Natural killer cell (primary cell): ENCODE measurements around the gene PYDC1. TPM values are rescaled to one million over a fixed set of nuclear protein-coding genes. Genes with fewer than 3 reads are reported as not detected.
"Not testable (repeated sequence)": the region's sequence is repeated elsewhere in the genome, so short reads cannot be mapped to it uniquely, and the experiment has no call there.

ENCODE experiments used
- ATAC-seq, 3 donors: fragments of 150-1000 bp in 2 of 3; fragments of 200-7000 bp in 1 of 3; cut with Tn5 transposase; 1 replicate in 1 of 3; 2 replicates in 2 of 3; pipeline ENCODE4 v1.10.0; 2021; ENCODE audit warnings: mild to moderate bottlenecking in 2 of 3, moderate library complexity in 2 of 3
- DNase-seq, 2 donors: peaks; one replicate each; pipeline versions ENCODE4 v3.0.0 to v3.0.0-alpha.2; 2013 to 2021; ENCODE audit warnings: mixed read lengths in 1 of 2
- H3K27ac ChIP-seq: one replicate; pipeline ENCODE4 v1.5.1; 2013; ENCODE audit warnings: mild to moderate bottlenecking, low read length
- H3K27me3 ChIP-seq: one replicate; pipeline ENCODE4 v1.6.1; 2013; ENCODE audit warnings: low read length; ENCODE audit not compliant: control insufficient read depth, insufficient read depth
- H3K36me3 ChIP-seq: one replicate; pipeline ENCODE4 v1.6.1; 2013; ENCODE audit warnings: low read length; ENCODE audit not compliant: control insufficient read depth, insufficient read depth
- H3K4me1 ChIP-seq: one replicate; pipeline ENCODE4 v1.6.1; 2013; ENCODE audit warnings: low read length; ENCODE audit not compliant: control insufficient read depth, insufficient read depth
- H3K4me3 ChIP-seq: one replicate; pipeline ENCODE4 v1.5.1; 2013; ENCODE audit warnings: low read length
- H3K9me3 ChIP-seq: one replicate; pipeline ENCODE4 v1.6.1; 2013; ENCODE audit warnings: low read length; ENCODE audit not compliant: control insufficient read depth, insufficient read depth
- H3K27ac Mint-ChIP-seq, 2 donors: one replicate each; pipeline ENCODE4 v1.8.0; 2022; ENCODE audit warnings: mild to moderate bottlenecking in 2 of 2, mixed read lengths in 2 of 2, moderate library complexity in 1 of 2
- H3K27me3 Mint-ChIP-seq, 2 donors: one replicate each; pipeline ENCODE4 v1.8.0; 2022; ENCODE audit warnings: low read depth in 2 of 2, mixed read lengths in 2 of 2
- H3K36me3 Mint-ChIP-seq: one replicate; pipeline ENCODE4 v1.8.0; 2022; ENCODE audit warnings: mixed read lengths
- H3K4me1 Mint-ChIP-seq, 2 donors: one replicate each; pipeline ENCODE4 v1.8.0; 2022; ENCODE audit warnings: mixed read lengths in 2 of 2
- H3K4me3 Mint-ChIP-seq: one replicate; pipeline ENCODE4 v1.8.0; 2022; ENCODE audit warnings: mild to moderate bottlenecking, moderate library complexity, mixed read lengths
- H3K9me3 Mint-ChIP-seq, 2 donors: one replicate each; pipeline ENCODE4 v1.8.0; 2022; ENCODE audit warnings: mixed read lengths in 2 of 2
- CTCF ChIP-seq: fragments of 200-600 bp; IDR thresholded peaks from one replicate; pipeline ENCODE4 v1.8.0; 2022; ENCODE audit warnings: antibody characterized with exemption
- WGBS: methylation state at CpG from one replicate; pipeline ENCODE4 v1.1.7; 2013; ENCODE audit warnings: missing lambda C conversion rate; ENCODE audit not compliant: insufficient coverage; 5-methylcytosine and 5-hydroxymethylcytosine counted together
- intact Hi-C: fragments of 100-400 bp; cut with micrococcal nuclease; formaldehyde crosslinking; loops from one replicate; pipeline ENCODE4 v1.14.2; 2022
- total RNA-seq, 4 donors: library from RNA; stranded (reverse); fragments of 120-200 nt in 1 of 4; gene quantifications; one replicate each; pipeline versions ENCODE4 v1.2.3 to v1.2.4, GENCODE V29; 2013 to 2022

Gene PYDC1
- total RNA-seq, 3 donors from 2014 or later (not counting 1 experiment from before 2014, with no cell fraction given): not detected

DNA sequence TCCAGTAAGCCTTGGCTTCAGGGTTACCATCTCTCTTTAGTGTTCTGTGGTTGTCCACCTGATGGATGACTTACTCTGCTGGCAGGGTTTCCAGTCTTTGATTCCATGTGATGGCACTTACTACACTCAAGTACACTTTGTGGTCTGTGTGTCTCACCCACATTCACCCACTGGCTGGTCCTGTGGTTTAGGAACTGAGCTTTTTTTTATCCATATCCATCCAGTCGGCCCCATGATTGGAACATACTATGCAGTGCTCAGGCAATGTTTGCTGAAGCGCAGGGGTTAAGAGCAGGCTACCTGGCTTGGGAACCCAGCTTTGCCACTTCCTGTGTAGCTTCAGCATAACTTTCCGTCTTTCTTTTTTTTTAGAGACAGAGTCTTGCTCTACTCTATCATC, 39.8 kb downstream of the PYDC1 start:
- H3K27ac ChIP-seq: no peak overlapping the region
- H3K27me3 ChIP-seq: no peaks in the 10 kb centered on the region
- H3K36me3 Mint-ChIP-seq: no peaks in the 10 kb centered on the region
- 0% methylated on average over 3 of the region's 3 CpGs for WGBS
- H3K4me3 ChIP-seq: peak overlapping the region; percentile 4
- H3K36me3 ChIP-seq: peaks cover under 1% of the 10 kb centered on the region
- no peaks in the 10 kb centered on the region for H3K9me3 ChIP-seq
- DNase-seq (peak; percentile 54 to 76), ATAC-seq (no peak)
- TF ChIP-seq CTCF: no peak
- no peaks in the 10 kb centered on the region for H3K9me3 Mint-ChIP-seq
- H3K27ac Mint-ChIP-seq: peak overlapping the region; percentile 3 to 71
- H3K4me3 Mint-ChIP-seq: peak overlapping the region; percentile 75
- intact Hi-C loops: no loop called here
- H3K4me1 ChIP-seq: peaks cover 45% of the 10 kb centered on the region
- peaks cover 39 to 42% of the 10 kb centered on the region in 2 donors for H3K4me1 Mint-ChIP-seq
- peaks cover 0 to 2% of the 10 kb centered on the region in 2 donors for H3K27me3 Mint-ChIP-seq

DNA sequence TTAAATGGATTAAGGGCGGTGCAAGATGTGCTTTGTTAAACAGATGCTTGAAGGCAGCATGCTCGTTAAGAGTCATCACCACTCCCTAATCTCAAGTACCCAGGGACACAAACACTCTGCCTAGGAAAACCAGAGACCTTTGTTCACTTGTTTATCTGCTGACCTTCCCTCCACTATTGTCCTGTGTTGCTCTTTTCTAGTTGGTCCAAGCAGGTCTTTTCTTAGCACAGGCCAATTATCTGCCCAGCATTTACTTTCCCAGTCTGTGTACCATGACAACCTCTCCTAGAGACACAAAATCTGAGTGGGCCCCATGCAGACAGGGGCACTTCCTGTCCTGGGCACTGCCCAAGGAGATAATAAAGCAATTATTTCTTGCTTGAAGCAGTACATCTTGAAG, 46.9 kb downstream of the PYDC1 start:
- H3K36me3 Mint-ChIP-seq, H3K27ac Mint-ChIP-seq, DNase-seq, H3K4me1 ChIP-seq, H3K4me1 Mint-ChIP-seq, H3K9me3 Mint-ChIP-seq, intact Hi-C loops, H3K4me3 Mint-ChIP-seq, H3K27ac ChIP-seq, H3K4me3 ChIP-seq, H3K27me3 Mint-ChIP-seq, H3K27me3 ChIP-seq, H3K36me3 ChIP-seq, H3K9me3 ChIP-seq, ATAC-seq: not testable (repeated sequence)
- no CpG with 5 or more reads among the region's 2 CpGs for WGBS

GRCh38 chr16:31168848-31169247, 48.1 kb downstream of the PYDC1 start:
- no peaks in the 10 kb centered on the region for H3K27me3 ChIP-seq
- intact Hi-C loops: no loop called here
- Mint-ChIP-seq H3K36me3 (no peaks in the 10 kb centered on the region), H3K4me1 (no peaks in the 10 kb centered on the region), H3K27me3 (no peaks in the 10 kb centered on the region), H3K4me3 (no peak overlapping the region), H3K9me3 (no peaks in the 10 kb centered on the region), H3K27ac (no peak overlapping the region)
- no peak for TF ChIP-seq CTCF
- ATAC-seq (no peak), DNase-seq (no peak)
- H3K4me1 ChIP-seq: no peaks in the 10 kb centered on the region
- H3K27ac ChIP-seq: no peak overlapping the region
- 100% methylated on average over 1 of the region's 2 CpGs for WGBS
- H3K9me3 ChIP-seq: no peaks in the 10 kb centered on the region
- no peak overlapping the region for H3K4me3 ChIP-seq
- H3K36me3 ChIP-seq: no peaks in the 10 kb centered on the region

DNA sequence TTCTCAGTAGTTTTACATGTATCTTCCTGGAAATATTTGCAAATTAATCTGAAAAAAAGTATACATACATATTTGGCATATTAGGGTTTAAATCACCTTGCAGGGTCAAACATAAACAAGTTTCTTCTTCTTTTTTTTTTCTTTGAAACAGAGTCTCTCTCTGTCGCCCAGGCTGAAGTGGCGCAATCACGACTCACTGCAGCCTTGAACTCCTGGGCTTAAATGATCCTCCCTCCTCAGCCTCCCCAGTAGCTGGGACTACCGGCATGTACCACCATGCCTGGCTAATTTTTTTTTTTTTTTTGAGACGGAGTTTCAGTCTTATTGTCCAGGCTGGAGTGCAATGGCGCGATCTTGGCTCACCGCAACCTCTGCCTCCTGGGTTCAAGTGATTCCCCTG, 49.6 kb downstream of the PYDC1 start:
- H3K27ac Mint-ChIP-seq: no peak overlapping the region
- H3K4me1 Mint-ChIP-seq: no peaks in the 10 kb centered on the region
- intact Hi-C loops: no loop called here
- ATAC-seq: no peak
- 93% methylated on average over 8 of the region's 8 CpGs for WGBS
- H3K27me3 Mint-ChIP-seq: no peaks in the 10 kb centered on the region
- no peaks in the 10 kb centered on the region for H3K36me3 Mint-ChIP-seq
- DNase-seq: no peak
- H3K9me3 Mint-ChIP-seq: no peaks in the 10 kb centered on the region
- H3K27ac ChIP-seq: no peak overlapping the region
- no peaks in the 10 kb centered on the region for H3K9me3 ChIP-seq
- H3K4me3 Mint-ChIP-seq: no peak overlapping the region
- H3K4me1 ChIP-seq: no peaks in the 10 kb centered on the region
- TF ChIP-seq CTCF: no peak
- no peak overlapping the region for H3K4me3 ChIP-seq
- H3K27me3 ChIP-seq: no peaks in the 10 kb centered on the region
- H3K36me3 ChIP-seq: no peaks in the 10 kb centered on the region

Other genes with a start within 250 kb of the PYDC1 start
- gene HSD3B7, start 231.9 kb downstream of the PYDC1 start, total RNA-seq: 1 to 10 TPM in 1 of 3 donors, under 1 TPM in 2; 0.26 to 2.1 (median 0.39) TPM
- 1 to 10 TPM in 1 of 3 donors, under 1 TPM in 2; 0.14 to 1.6 (median 0.32) TPM for gene STX1B, start 206.5 kb downstream of the PYDC1 start, total RNA-seq
- gene STX4, start 183.6 kb downstream of the PYDC1 start, total RNA-seq: 100 to 1,000 TPM; 128 to 145 (median 133) TPM
- 10 to 100 TPM; 11.0 to 27.4 (median 22.6) TPM for gene ZNF668, start 142.9 kb downstream of the PYDC1 start, total RNA-seq
- 10 to 100 TPM; 22.0 to 31.1 (median 30.1) TPM for gene ZNF646, start 142.7 kb downstream of the PYDC1 start, total RNA-seq
- gene PRSS53, start 128.2 kb downstream of the PYDC1 start, total RNA-seq: 1 to 10 TPM; 4.3 to 7.4 (median 5.1) TPM
- 10 to 100 TPM; 35.9 to 42.1 (median 41.8) TPM for gene VKORC1, start 122.3 kb downstream of the PYDC1 start, total RNA-seq
- gene BCKDK, start 108.7 kb downstream of the PYDC1 start, total RNA-seq: 10 to 100 TPM in 2 of 3 donors, 1 to 10 TPM in 1; 9.9 to 16.3 (median 12.1) TPM
- gene KAT8, start 99.5 kb downstream of the PYDC1 start, total RNA-seq: 100 to 1,000 TPM in 1 of 3 donors, 10 to 100 TPM in 2; 90.6 to 101 (median 93.4) TPM
- gene PRSS8, start 81.4 kb downstream of the PYDC1 start, total RNA-seq: not detected
- 1 to 10 TPM; 2.1 to 3.5 (median 2.3) TPM for gene PRSS36, start 67.1 kb downstream of the PYDC1 start, total RNA-seq
- 100 to 1,000 TPM; 872 to 934 (median 918) TPM for gene FUS, start 37.0 kb downstream of the PYDC1 start, total RNA-seq
- gene PYCARD, start 14.4 kb downstream of the PYDC1 start, total RNA-seq: 10 to 100 TPM; 29.7 to 38.1 (median 37.6) TPM
- under 1 TPM in 2 of 3 donors, not detected in 1; 0.05 to 0.07 TPM for gene TRIM72, start 3.0 kb downstream of the PYDC1 start, total RNA-seq
- gene ITGAM, start 42.8 kb upstream of the PYDC1 start, total RNA-seq: 100 to 1,000 TPM; 370 to 545 (median 428) TPM
- 100 to 1,000 TPM; 224 to 249 (median 233) TPM for gene ITGAX, start 138.0 kb upstream of the PYDC1 start, total RNA-seq
- gene ITGAD, start 176.2 kb upstream of the PYDC1 start, total RNA-seq: 1 to 10 TPM; 1.0 to 2.9 (median 2.2) TPM
- not detected for gene COX6A2, start 211.2 kb upstream of the PYDC1 start, total RNA-seq
- under 1 TPM; 0.14 to 0.50 (median 0.23) TPM for gene ZNF843, start 225.7 kb upstream of the PYDC1 start, total RNA-seq
- gene ARMC5, start 242.4 kb upstream of the PYDC1 start, total RNA-seq: 10 to 100 TPM; 10.4 to 22.8 (median 16.6) TPM